Testis (tissue), 2 donors: ENCODE results near the gene MTCL1.

Experiments used
- POLR2A ChIP-seq: fragments of 450-650 bp; IDR thresholded peaks from one replicate; pipeline ENCODE4 v1.6.1; 2017; ENCODE audit warnings: antibody characterized with exemption, mild to moderate bottlenecking, moderate library complexity
- TF ChIP-seq, protein P1 (sequence below), 3 experiments: fragments of 450-650 bp in 2 of 3; fragments of 200-600 bp in 1 of 3; sonication (generic) in 1 of 3; IDR thresholded peaks; one replicate each; pipeline ENCODE4 v1.5.1; 2016 to 2019; ENCODE audit warnings: antibody characterized with exemption in 3 of 3, mild to moderate bottlenecking in 2 of 3, moderate library complexity in 1 of 3

DNA sequence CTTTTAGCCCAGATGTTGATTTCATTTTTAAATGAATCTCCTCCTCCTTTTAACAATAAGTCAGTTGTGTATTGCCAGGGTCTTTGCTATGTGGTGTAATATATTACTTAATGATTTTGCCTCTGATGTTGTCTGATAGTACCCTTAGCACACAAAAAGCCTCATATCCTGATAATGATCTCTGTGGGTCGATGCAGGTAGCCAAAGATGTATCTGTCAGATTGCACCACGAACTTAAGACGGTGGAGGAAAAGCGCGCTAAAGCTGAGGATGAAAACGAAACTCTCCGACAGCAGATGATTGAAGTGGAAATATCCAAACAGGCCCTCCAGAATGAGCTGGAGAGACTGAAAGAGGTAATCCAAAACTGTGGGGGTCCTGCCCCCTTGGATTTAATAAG lies 14.8 kb downstream of the MTCL1 start:
- TF ChIP-seq, protein P1, sequence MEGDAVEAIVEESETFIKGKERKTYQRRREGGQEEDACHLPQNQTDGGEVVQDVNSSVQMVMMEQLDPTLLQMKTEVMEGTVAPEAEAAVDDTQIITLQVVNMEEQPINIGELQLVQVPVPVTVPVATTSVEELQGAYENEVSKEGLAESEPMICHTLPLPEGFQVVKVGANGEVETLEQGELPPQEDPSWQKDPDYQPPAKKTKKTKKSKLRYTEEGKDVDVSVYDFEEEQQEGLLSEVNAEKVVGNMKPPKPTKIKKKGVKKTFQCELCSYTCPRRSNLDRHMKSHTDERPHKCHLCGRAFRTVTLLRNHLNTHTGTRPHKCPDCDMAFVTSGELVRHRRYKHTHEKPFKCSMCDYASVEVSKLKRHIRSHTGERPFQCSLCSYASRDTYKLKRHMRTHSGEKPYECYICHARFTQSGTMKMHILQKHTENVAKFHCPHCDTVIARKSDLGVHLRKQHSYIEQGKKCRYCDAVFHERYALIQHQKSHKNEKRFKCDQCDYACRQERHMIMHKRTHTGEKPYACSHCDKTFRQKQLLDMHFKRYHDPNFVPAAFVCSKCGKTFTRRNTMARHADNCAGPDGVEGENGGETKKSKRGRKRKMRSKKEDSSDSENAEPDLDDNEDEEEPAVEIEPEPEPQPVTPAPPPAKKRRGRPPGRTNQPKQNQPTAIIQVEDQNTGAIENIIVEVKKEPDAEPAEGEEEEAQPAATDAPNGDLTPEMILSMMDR (IDR thresholded peaks at IDR 0.05) = no peak
- TF ChIP-seq POLR2A = no peak
